DOHH2 (cell line): ENCODE results near the gene DHRS9.

Source experiments
- CTCF ChIP-seq: fragments of 200-600 bp; sonication (generic); IDR thresholded peaks from one replicate; pipeline ENCODE4 v1.5.1; 2014; ENCODE audit warnings: antibody characterized with exemption, mild to moderate bottlenecking, low read depth, low read length; ENCODE audit not compliant: poor library complexity, severe bottlenecking
- EZH2phosphoT487 ChIP-seq: fragments of 200-600 bp; sonication (generic); IDR thresholded peaks from 2 replicates; pipeline ENCODE4 v1.6.1; 2017; ENCODE audit warnings: borderline replicate concordance, mild to moderate bottlenecking, antibody characterized with exemption, low read length, moderate library complexity, mixed read lengths

DNA sequence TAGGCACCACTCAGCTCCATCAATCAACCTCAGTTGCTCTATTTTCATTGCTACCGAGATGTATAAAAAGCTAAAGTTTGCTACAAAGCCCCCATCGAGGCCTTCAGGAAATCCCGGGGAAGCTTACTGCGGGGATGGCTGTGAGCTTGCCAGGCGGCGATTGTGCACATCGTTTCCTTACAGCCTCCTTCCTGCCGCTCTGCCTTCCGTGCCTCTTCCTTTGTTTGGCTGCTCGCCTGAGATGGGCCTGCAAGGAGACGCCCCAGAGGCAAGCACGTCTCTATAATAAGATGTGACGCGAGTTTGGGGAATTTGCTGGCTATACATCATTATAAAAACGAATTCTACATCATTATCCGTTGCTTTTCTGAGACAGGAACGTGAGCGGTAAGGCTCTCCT, 41.6 kb downstream of the DHRS9 start:
- TF ChIP-seq CTCF: no peak
- TF ChIP-seq EZH2phosphoT487: no peak
